Peyer's patch (tissue), 4 donors: ENCODE results near the gene MICB.

Experiments used
- POLR2A ChIP-seq, 2 donors: fragments of 450-650 bp; IDR thresholded peaks; one replicate each; pipeline ENCODE4 v1.5.1; 2017; ENCODE audit warnings: antibody characterized with exemption in 2 of 2, mild to moderate bottlenecking in 2 of 2, moderate library complexity in 2 of 2
- TF ChIP-seq, protein P1 (sequence below), 6 experiments: fragments of 450-650 bp in 4 of 6; fragments of 200-600 bp in 2 of 6; sonication (generic) in 1 of 6; IDR thresholded peaks; one replicate each; pipeline ENCODE4 v1.5.1; 2017 to 2019; ENCODE audit warnings: antibody characterized with exemption in 6 of 6, mild to moderate bottlenecking in 3 of 6, moderate library complexity in 1 of 6

DNA sequence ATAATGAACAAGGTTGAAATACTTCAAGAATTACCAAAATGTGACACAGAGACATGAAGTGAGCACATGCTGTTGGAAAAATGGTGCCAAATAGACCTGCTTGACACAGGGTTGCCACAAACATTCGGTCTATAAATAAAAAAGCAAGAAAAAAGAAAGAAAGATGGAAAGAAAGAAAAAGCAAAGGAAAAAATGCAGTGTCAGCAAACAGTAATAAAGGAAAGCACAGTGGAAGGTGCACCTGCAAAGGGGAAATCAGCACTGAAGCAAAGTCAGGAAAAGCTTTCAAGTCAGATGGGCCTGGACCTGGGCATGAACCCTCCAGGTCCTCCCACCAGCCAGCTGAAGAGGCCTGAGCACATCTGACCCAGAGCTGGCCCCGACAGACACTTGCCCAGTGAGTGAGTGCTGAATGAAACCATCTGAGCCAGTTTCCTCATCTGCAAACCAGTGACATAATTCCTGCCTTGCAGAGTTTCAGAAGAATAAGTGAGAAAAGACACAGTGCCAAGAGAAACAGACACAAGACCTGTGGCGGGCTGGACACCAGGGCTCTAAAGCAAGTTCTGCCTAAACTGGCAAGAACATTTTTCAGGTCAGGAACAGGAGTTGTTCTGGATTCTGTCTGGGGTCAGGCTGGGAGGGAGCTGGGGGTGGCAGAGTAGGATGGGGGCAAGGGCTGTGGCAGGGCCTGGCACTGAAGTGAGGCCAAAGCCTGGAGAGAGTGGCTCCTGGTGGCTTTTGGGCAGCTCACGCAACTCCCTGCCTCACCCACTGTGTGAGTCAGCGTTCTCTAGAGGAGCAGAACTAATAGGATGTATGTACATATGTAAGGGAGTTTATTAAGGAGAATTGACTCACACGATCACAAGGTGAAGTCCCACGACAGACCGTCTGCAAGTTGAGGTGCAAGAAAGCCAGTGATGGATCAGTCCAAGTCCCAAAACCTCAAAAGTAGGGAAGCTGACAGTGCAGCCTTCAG, 23.9 kb upstream of the MICB start:
- TF ChIP-seq, protein P1, sequence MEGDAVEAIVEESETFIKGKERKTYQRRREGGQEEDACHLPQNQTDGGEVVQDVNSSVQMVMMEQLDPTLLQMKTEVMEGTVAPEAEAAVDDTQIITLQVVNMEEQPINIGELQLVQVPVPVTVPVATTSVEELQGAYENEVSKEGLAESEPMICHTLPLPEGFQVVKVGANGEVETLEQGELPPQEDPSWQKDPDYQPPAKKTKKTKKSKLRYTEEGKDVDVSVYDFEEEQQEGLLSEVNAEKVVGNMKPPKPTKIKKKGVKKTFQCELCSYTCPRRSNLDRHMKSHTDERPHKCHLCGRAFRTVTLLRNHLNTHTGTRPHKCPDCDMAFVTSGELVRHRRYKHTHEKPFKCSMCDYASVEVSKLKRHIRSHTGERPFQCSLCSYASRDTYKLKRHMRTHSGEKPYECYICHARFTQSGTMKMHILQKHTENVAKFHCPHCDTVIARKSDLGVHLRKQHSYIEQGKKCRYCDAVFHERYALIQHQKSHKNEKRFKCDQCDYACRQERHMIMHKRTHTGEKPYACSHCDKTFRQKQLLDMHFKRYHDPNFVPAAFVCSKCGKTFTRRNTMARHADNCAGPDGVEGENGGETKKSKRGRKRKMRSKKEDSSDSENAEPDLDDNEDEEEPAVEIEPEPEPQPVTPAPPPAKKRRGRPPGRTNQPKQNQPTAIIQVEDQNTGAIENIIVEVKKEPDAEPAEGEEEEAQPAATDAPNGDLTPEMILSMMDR (IDR thresholded peaks at IDR 0.05), result no peak
- no peak for TF ChIP-seq POLR2A (IDR thresholded peaks at IDR 0.05)
